Thoracic aorta (tissue), 2 donors: ENCODE data around the gene PIERCE2. TPM values are rescaled to one million over a fixed set of nuclear protein-coding genes. Genes with fewer than 3 reads are reported as not detected.
"Not testable (repeated sequence)": the region's sequence is repeated elsewhere in the genome, so short reads cannot be mapped to it uniquely, and the experiment has no call there.

Experiments used
- ATAC-seq: fragments of 150-250 bp; one replicate; pipeline ENCODE4 v1.8.0; 2017; ENCODE audit warnings: low read depth; ENCODE audit not compliant: insufficient number of reproducible peaks, low FRiP score
- DNase-seq: peaks from one replicate; pipeline ENCODE4 v3.0.0-alpha.2; 2020; ENCODE audit warnings: low spot score
- H3K27ac ChIP-seq, 2 donors: fragments of 200-600 bp; sonication (generic); 1 replicate in 1 of 2; 2 replicates in 1 of 2; pipeline ENCODE4 v1.5.1; 2016; ENCODE audit warnings: mild to moderate bottlenecking in 2 of 2, moderate library complexity in 2 of 2
- H3K27me3 ChIP-seq: fragments of 200-600 bp; sonication (generic); replicated peaks from 2 replicates; pipeline ENCODE4 v1.6.0; 2016; ENCODE audit warnings: mild to moderate bottlenecking; ENCODE audit not compliant: insufficient read depth
- H3K36me3 ChIP-seq: fragments of 200-600 bp; sonication (generic); one replicate; pipeline ENCODE4 v1.5.1; 2016
- H3K4me1 ChIP-seq, 2 donors: fragments of 200-600 bp; sonication (generic); 1 replicate in 1 of 2; 2 replicates in 1 of 2; pipeline versions ENCODE4 v1.5.1 to v1.6.0; 2016; ENCODE audit warnings: low read depth in 2 of 2, mild to moderate bottlenecking in 1 of 2; ENCODE audit not compliant: control insufficient read depth in 1 of 2
- H3K4me3 ChIP-seq: fragments of 200-600 bp; sonication (generic); 2 replicates; pipeline ENCODE4 v1.5.1; 2016; ENCODE audit warnings: mild to moderate bottlenecking
- H3K9me3 ChIP-seq: fragments of 200-600 bp; sonication (generic); 2 replicates; pipeline ENCODE4 v1.5.1; 2016
- CTCF ChIP-seq: fragments of 200-600 bp; sonication (generic); IDR thresholded peaks from one replicate; pipeline ENCODE4 v1.5.1; 2019; ENCODE audit warnings: antibody characterized with exemption
- total RNA-seq, 2 donors: library from RNA; depleted of rRNA; stranded (reverse); fragments of >200 nt; gene quantifications; one replicate each; pipeline versions ENCODE4 v1.1.0 to v1.2.3, GENCODE V29; 2016

Gene PIERCE2
- total RNA-seq, 2 donors from 2014 or later: 12.6 TPM; not detected in 1

DNA sequence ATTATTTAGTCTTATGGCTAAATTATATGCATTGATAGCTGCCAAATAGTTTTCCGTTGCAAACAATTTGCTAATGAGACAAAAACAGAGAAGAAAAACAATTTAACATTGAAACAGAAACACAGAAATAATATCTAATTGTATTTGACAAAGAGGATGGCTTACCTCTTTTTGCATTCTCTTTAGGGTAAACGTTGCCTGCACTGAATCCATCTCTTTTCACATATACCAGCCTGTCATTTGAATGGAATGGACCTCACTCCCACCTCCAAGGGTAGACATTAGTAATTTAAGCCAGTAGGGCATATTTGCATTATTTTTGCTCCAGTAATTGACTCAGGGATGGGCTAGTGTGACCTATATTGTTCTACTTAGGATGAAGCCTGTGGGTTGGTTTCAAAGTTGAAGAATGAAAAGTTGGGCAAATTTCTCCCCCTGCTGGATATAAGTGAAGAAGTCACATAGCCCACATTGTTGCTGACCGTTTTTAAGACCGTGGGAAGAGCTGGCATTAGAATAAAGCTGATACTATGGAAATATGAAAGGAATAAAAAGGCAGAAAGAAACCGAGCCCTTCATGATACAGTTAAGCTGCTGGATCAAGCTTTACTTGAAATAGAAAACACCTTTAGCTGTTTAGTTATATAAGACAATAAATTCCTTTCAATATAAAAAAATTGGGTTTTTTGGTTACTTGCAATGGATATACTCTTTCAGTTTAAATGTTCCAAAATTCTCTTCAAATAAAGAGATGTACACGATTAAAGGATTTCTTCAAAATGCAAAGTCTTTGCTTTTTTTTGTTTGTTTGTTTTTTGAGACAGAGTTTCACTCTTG lies 26.9 kb downstream of the PIERCE2 start:
- H3K36me3 ChIP-seq: no peaks in the 10 kb centered on the region
- no peak for ATAC-seq
- H3K27ac ChIP-seq: no peak overlapping the region
- no peaks in the 10 kb centered on the region for H3K9me3 ChIP-seq
- TF ChIP-seq CTCF: peak; percentile 52
- DNase-seq: no peak
- no peaks in the 10 kb centered on the region for H3K4me1 ChIP-seq
- no peak overlapping the region for H3K4me3 ChIP-seq
- H3K27me3 ChIP-seq: no peaks in the 10 kb centered on the region

- not testable (repeated sequence) for H3K4me3 ChIP-seq, H3K27me3 ChIP-seq, ATAC-seq
Measured at GRCh38 chr15:55443141-55443540, 34.8 kb downstream of the PIERCE2 start.

GRCh38 chr15:55445936-55446335 lies 37.6 kb downstream of the PIERCE2 start:
- not testable (repeated sequence) for H3K27me3 ChIP-seq, H3K9me3 ChIP-seq, H3K27ac ChIP-seq, H3K4me1 ChIP-seq, H3K4me3 ChIP-seq, ATAC-seq, H3K36me3 ChIP-seq, DNase-seq

More at GRCh38 chr15:55443141-55443540, 34.8 kb downstream of the PIERCE2 start:
- H3K36me3 ChIP-seq, H3K4me1 ChIP-seq, H3K9me3 ChIP-seq, DNase-seq, H3K27ac ChIP-seq: not testable (repeated sequence)

- H3K27me3 ChIP-seq, DNase-seq, H3K36me3 ChIP-seq, H3K4me3 ChIP-seq, H3K27ac ChIP-seq, ATAC-seq, H3K4me1 ChIP-seq, H3K9me3 ChIP-seq: not testable (repeated sequence)
Measured at GRCh38 chr15:55446379-55447029, 38.2 kb downstream of the PIERCE2 start.

DNA sequence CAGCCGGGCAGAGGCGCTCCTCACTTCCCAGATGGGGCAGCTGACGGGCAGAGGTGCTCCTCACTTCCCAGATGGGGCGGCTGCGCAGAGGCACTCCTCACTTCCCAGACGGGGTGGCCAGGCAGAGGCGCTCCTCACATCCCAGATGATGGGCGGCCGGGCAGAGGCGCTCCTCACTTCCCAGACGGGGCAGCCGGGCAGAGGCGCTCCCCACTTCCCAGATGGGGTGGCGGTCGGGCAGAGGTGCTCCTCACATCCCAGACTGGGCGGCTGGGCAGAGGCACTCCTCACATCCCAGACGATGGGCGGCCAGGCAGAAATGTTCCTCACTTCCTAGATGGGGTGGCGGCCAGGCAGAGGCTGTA lies 38.7 kb downstream of the PIERCE2 start:
- not testable (repeated sequence) for ATAC-seq, H3K36me3 ChIP-seq, H3K4me3 ChIP-seq, DNase-seq, H3K4me1 ChIP-seq, H3K9me3 ChIP-seq, H3K27ac ChIP-seq, H3K27me3 ChIP-seq

GRCh38 chr15:55457401-55458022 lies 49.2 kb downstream of the PIERCE2 start:
- H3K36me3 ChIP-seq: no peaks in the 10 kb centered on the region
- ATAC-seq: no peak
- H3K4me3 ChIP-seq: no peak overlapping the region
- H3K4me1 ChIP-seq: no peaks in the 10 kb centered on the region
- TF ChIP-seq CTCF: no peak
- H3K9me3 ChIP-seq: peaks cover 3% of the 10 kb centered on the region
- no peak overlapping the region for H3K27ac ChIP-seq
- no peak for DNase-seq
- no peaks in the 10 kb centered on the region for H3K27me3 ChIP-seq

GRCh38 chr15:55461447-55461846 lies 53.2 kb downstream of the PIERCE2 start:
- no peak for ATAC-seq
- Histone ChIP-seq H3K4me3 (no peak overlapping the region), H3K36me3 (no peaks in the 10 kb centered on the region), H3K9me3 (peaks cover 3% of the 10 kb centered on the region), H3K27me3 (no peaks in the 10 kb centered on the region), H3K4me1 (no peaks in the 10 kb centered on the region), H3K27ac (no peak overlapping the region)
- DNase-seq: no peak
- TF ChIP-seq CTCF: no peak
